ENCODE results near the gene LDB2.

- TF ChIP-seq CTCF (IDR thresholded peaks at IDR 0.05) (no peak), POLR2A (IDR thresholded peaks at IDR 0.05) (no peak)
Measured at GRCh38 chr4:16483540-16483939, 414.9 kb downstream of the LDB2 start.

Measured in breast epithelium (tissue), 3 donors.